OCI-LY7 (cell line): ENCODE results near the gene NXF1. TPM values are rescaled to one million over a fixed set of nuclear protein-coding genes. Genes with fewer than 3 reads are reported as not detected.

Experiments
- BruUV-seq: library from RNA; stranded (reverse); fragments of 400-500 nt; replicated peaks from 2 replicates; lab custom pipeline; 2021; lab: Mats Ljungman, UMichigan
- CTCF ChIA-PET: fragments of 300-600 bp; sonication (Branson Sonifier 250); formaldehyde crosslinking; loops from one replicate; lab custom pipeline; 2022; ENCODE audit warnings: antibody characterized with exemption; ENCODE audit not compliant: unreplicated experiment; lab: Charles Lee
- POLR2A ChIA-PET: fragments of 300-600 bp; sonication (Branson Sonifier 250); formaldehyde crosslinking; loops from one replicate; lab custom pipeline; 2022; ENCODE audit warnings: antibody characterized with exemption; lab: Charles Lee
- DNase-seq: peaks from one replicate; pipeline ENCODE4 v3.0.0-alpha.2; 2015; ENCODE audit warnings: low spot score
- H2AFZ ChIP-seq: fragments of 200-600 bp; sonication (generic), shearing (Covaris generic); 2 replicates; pipeline ENCODE4 v1.6.1; 2014; ENCODE audit warnings: mild to moderate bottlenecking, antibody characterized with exemption, low read length, moderate library complexity
- H3K27ac ChIP-seq: fragments of 200-600 bp; sonication (generic); 2 replicates; pipeline ENCODE4 v1.5.1; 2014; ENCODE audit warnings: mixed run types, low read depth, mild to moderate bottlenecking, moderate library complexity, low read length, inconsistent platforms; ENCODE audit not compliant: poor library complexity, severe bottlenecking
- H3K36me3 ChIP-seq: fragments of 200-600 bp; sonication (generic); 2 replicates; pipeline ENCODE4 v1.6.1; 2014; ENCODE audit warnings: mild to moderate bottlenecking, antibody characterized with exemption, low read length, moderate library complexity, mixed read lengths; ENCODE audit not compliant: insufficient read depth
- H3K4me1 ChIP-seq: fragments of 200-600 bp; sonication (generic); 2 replicates; pipeline ENCODE4 v1.5.1; 2014; ENCODE audit warnings: mild to moderate bottlenecking, low read length; ENCODE audit not compliant: insufficient read depth, poor library complexity, severe bottlenecking
- H3K4me2 ChIP-seq: fragments of 200-600 bp; sonication (generic); 2 replicates; pipeline ENCODE4 v1.6.1; 2014; ENCODE audit warnings: mild to moderate bottlenecking, low read length
- H3K4me3 ChIP-seq: fragments of 200-600 bp; sonication (generic); 2 replicates; pipeline ENCODE4 v1.5.1; 2014; ENCODE audit warnings: mild to moderate bottlenecking, low read depth, low read length; ENCODE audit not compliant: poor library complexity, severe bottlenecking
- H3K79me2 ChIP-seq: fragments of 200-600 bp; sonication (generic); 2 replicates; pipeline ENCODE4 v1.6.1; 2016; ENCODE audit warnings: low read depth, mild to moderate bottlenecking, low read length, moderate library complexity, mixed read lengths; ENCODE audit not compliant: insufficient read depth
- H3K9me2 ChIP-seq: fragments of 200-600 bp; sonication (generic); 2 replicates; pipeline ENCODE4 v1.6.1; 2016; ENCODE audit warnings: mild to moderate bottlenecking, low read length, mixed read lengths; ENCODE audit not compliant: insufficient read depth
- H3K9me3 ChIP-seq: fragments of 200-600 bp; sonication (generic); 2 replicates; pipeline ENCODE4 v1.6.1; 2014; ENCODE audit warnings: mild to moderate bottlenecking, mixed run types, low read length, mixed read lengths
- H4K20me1 ChIP-seq: fragments of 200-600 bp; sonication (generic); 2 replicates; pipeline ENCODE4 v1.6.1; 2014; ENCODE audit warnings: mild to moderate bottlenecking, antibody characterized with exemption, low read length, moderate library complexity, mixed read lengths; ENCODE audit not compliant: insufficient read depth
- EZH2phosphoT487 ChIP-seq: fragments of 200-600 bp; sonication (generic); IDR thresholded peaks from 2 replicates; pipeline ENCODE4 v1.6.1; 2018; ENCODE audit warnings: low read depth, borderline replicate concordance, mild to moderate bottlenecking, mixed run types, antibody characterized with exemption, low read length, moderate library complexity, mixed read lengths
- intact Hi-C: fragments of 100-400 bp; cut with micrococcal nuclease; formaldehyde crosslinking; loops from one replicate; pipeline ENCODE4 v1.10.0; 2022; ENCODE audit not compliant: unreplicated experiment
- total RNA-seq, 2 experiments: library from RNA; depleted of rRNA in 1 of 2; stranded (reverse); fragments of >200 nt in 1 of 2; shearing (Covaris generic) in 1 of 2; gene quantifications; 2 replicates each; pipeline ENCODE4 v1.2.3, GENCODE V29; 2014 to 2022
- TF ChIP-seq, protein P1 (sequence below): fragments of 200-600 bp; sonication (generic); conservative IDR thresholded peaks from 2 replicates; pipeline ENCODE4 v1.5.1; 2014; ENCODE audit warnings: mild to moderate bottlenecking, antibody characterized with exemption, low read length, moderate library complexity, mixed read lengths

The NXF1 gene
- total RNA-seq, 2 experiments from 2014 or later: 53.3 to 62.0 TPM

DNA sequence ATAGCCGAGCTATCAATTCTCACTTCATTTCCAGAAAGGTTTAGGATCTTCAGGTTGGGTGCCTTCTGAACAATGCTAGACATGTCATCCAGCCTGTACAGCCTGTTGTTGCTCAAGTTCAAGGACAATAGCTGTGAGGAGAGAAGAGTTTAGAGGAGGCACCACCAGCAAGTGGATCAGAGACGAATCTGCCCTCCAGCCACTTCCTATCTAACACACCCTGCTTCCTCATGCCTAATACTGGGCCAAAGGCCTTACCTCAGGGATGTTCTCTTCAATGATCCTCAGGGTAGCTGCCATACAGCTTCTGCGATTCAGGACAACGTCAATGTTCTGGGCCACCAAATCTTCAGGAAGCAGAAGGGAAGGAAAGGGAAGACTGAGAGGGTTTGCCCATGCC is 4.2 kb downstream of the NXF1 start:
- Histone ChIP-seq H3K4me2 (no peak overlapping the region), H3K4me1 (peaks cover 9% of the 10 kb centered on the region), H4K20me1 (peaks cover 8% of the 10 kb centered on the region; the same call in 1 of the 2 replicates), H3K4me3 (no peak overlapping the region), H3K36me3 (peaks cover 73% of the 10 kb centered on the region), H2AFZ (no peak overlapping the region), H3K27ac (no peak overlapping the region), H3K9me3 (no peaks in the 10 kb centered on the region), H3K9me2 (no peaks in the 10 kb centered on the region), H3K79me2 (peaks cover 20% of the 10 kb centered on the region)
- BruUV-seq: no TSS peak
- no peak for TF ChIP-seq EZH2phosphoT487
- TF ChIP-seq, protein P1, sequence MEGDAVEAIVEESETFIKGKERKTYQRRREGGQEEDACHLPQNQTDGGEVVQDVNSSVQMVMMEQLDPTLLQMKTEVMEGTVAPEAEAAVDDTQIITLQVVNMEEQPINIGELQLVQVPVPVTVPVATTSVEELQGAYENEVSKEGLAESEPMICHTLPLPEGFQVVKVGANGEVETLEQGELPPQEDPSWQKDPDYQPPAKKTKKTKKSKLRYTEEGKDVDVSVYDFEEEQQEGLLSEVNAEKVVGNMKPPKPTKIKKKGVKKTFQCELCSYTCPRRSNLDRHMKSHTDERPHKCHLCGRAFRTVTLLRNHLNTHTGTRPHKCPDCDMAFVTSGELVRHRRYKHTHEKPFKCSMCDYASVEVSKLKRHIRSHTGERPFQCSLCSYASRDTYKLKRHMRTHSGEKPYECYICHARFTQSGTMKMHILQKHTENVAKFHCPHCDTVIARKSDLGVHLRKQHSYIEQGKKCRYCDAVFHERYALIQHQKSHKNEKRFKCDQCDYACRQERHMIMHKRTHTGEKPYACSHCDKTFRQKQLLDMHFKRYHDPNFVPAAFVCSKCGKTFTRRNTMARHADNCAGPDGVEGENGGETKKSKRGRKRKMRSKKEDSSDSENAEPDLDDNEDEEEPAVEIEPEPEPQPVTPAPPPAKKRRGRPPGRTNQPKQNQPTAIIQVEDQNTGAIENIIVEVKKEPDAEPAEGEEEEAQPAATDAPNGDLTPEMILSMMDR: no peak
- POLR2A ChIA-PET: no interaction called here
- CTCF ChIA-PET: no interaction called here
- intact Hi-C loops: no loop called here
- no peak for DNase-seq

- peaks cover 89% of the 10 kb centered on the region for H3K36me3 ChIP-seq
Observed at GRCh38 chr11:62799486-62799885, 5.8 kb downstream of the NXF1 start.

DNA sequence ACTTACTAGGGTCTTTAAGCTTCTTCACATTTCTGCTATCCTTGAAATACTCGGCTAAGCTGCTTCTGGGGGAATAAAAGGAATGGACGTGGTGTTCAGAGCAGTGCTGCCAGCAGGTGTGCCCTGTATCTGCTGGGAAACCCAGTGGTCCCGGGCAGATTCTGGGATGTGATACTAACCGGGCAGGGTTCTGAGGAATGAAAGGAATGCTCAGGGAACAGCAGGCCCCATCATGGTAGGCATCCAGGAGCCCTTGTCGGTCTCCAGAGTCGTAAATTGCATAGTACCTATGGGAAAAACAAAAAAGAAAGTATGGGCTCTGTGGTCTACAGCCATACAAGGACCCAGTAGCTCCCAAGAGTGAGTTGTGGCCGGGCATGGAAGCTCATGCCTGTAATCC is 9.0 kb downstream of the NXF1 start:
- Histone ChIP-seq H3K4me3 (no peak overlapping the region), H3K36me3 (peaks cover 87% of the 10 kb centered on the region), H3K4me2 (no peak overlapping the region), H3K79me2 (peaks cover 3% of the 10 kb centered on the region; the same call in 1 of the 2 replicates), H3K27ac (no peak overlapping the region), H3K9me3 (no peaks in the 10 kb centered on the region), H3K4me1 (peaks cover 8% of the 10 kb centered on the region), H3K9me2 (no peaks in the 10 kb centered on the region), H2AFZ (no peak overlapping the region), H4K20me1 (no peaks in the 10 kb centered on the region)
- TF ChIP-seq, protein P1: no peak
- TF ChIP-seq EZH2phosphoT487: no peak
- DNase-seq: no peak
- CTCF ChIA-PET: interaction anchor here (0.6 kb wide), 1 partner anchor 106 kb away, joined by 3 read pairs; no protein-coding TSS in a partner anchor
- POLR2A ChIA-PET: interaction anchor here (0.6 to 1.1 kb wide), 4 partner anchors 10 to 58 kb away, joined by 3 to 5 read pairs (median 3); no protein-coding TSS in a partner anchor
- no TSS peak for BruUV-seq
- intact Hi-C loops: no loop called here

More at GRCh38 chr11:62799486-62799885, 5.8 kb downstream of the NXF1 start:
- DNase-seq: no peak
- Histone ChIP-seq H4K20me1 (peaks cover 5% of the 10 kb centered on the region; the same call in 1 of the 2 replicates), H3K4me2 (no peak overlapping the region), H3K79me2 (peaks cover 14% of the 10 kb centered on the region), H3K9me3 (no peaks in the 10 kb centered on the region), H2AFZ (no peak overlapping the region), H3K4me3 (no peak overlapping the region), H3K4me1 (peaks cover 7% of the 10 kb centered on the region), H3K9me2 (no peaks in the 10 kb centered on the region), H3K27ac (no peak overlapping the region)
- POLR2A ChIA-PET: no interaction called here
- TF ChIP-seq, protein P1: no peak
- TF ChIP-seq EZH2phosphoT487: no peak
- CTCF ChIA-PET: no interaction called here
- intact Hi-C loops: no loop called here
- BruUV-seq: no TSS peak
